Stomach (tissue), 4 donors: ENCODE data around the gene CEP295NL.

Experiments
- CTCF ChIP-seq, 7 experiments: fragments of 450-650 bp in 4 of 7; fragments of 200-600 bp in 3 of 7; sonication (generic) in 3 of 7; IDR thresholded peaks; one replicate each; pipeline ENCODE4 v1.5.1; 2016 to 2019; ENCODE audit warnings: antibody characterized with exemption in 7 of 7, control low read depth in 2 of 7, mild to moderate bottlenecking in 1 of 7
- EP300 ChIP-seq: sonication (generic); formaldehyde crosslinking; IDR thresholded peaks from one replicate; pipeline ENCODE4 v1.6.1; 2017; ENCODE audit warnings: antibody characterized with exemption
- POLR2A ChIP-seq, 4 donors: fragments of 450-650 bp; IDR thresholded peaks; one replicate each; pipeline ENCODE4 v1.6.1; 2016; ENCODE audit warnings: antibody characterized with exemption in 4 of 4, control low read depth in 2 of 4, mild to moderate bottlenecking in 1 of 4, moderate library complexity in 1 of 4
- POLR2AphosphoS5 ChIP-seq, 3 donors: sonication (generic); formaldehyde crosslinking; IDR thresholded peaks; one replicate each; pipeline ENCODE4 v1.6.1; 2016; ENCODE audit warnings: antibody characterized with exemption in 3 of 3

- TF ChIP-seq CTCF (IDR thresholded peaks at IDR 0.05) (no peak), EP300 (no peak), POLR2A (IDR thresholded peaks at IDR 0.05) (no peak), POLR2AphosphoS5 (IDR thresholded peaks at IDR 0.05) (no peak)
Measured at GRCh38 chr17:78886954-78887353, 16.0 kb downstream of the CEP295NL start.
